ENCODE measurements around the gene SSBP4.

DNA sequence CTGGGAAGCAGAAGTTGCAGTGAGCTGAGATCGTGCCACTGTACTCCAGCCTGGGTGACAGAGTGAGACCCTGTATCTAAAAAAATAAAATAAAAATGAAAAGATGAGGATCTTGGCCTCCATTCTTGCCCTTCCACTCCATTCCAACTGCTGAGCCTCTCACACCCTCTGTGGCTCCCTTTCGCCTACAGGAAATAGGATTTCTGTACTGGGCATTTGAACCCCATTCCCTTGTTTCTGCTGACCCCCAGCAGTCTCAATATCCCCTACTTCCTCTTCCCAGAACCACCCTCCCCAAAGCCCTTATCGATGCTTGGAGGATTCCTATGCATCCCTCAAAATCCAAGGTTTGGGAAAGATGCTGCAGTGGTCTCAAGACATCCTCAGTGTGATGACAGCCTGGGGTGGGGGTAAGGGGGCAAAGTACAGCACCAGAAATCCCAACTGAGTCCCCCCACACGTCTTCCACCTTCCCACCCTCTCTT lies 45.7 kb upstream of the SSBP4 start:
- no peak for TF ChIP-seq POLR2AphosphoS5 (IDR thresholded peaks at IDR 0.05; ENCODE audit: low read depth, low read length)
- no peak; a peak in 1 of 3 replicates for TF ChIP-seq POLR2A (IDR thresholded peaks at IDR 0.05; ENCODE audit: control extremely low read depth in 1 of 2, low read depth in 2 of 2, low read length in 2 of 2)
- TF ChIP-seq HDAC6 (IDR thresholded peaks at IDR 0.05; ENCODE audit: low read depth, low read length): no peak
- TF ChIP-seq, protein P1, sequence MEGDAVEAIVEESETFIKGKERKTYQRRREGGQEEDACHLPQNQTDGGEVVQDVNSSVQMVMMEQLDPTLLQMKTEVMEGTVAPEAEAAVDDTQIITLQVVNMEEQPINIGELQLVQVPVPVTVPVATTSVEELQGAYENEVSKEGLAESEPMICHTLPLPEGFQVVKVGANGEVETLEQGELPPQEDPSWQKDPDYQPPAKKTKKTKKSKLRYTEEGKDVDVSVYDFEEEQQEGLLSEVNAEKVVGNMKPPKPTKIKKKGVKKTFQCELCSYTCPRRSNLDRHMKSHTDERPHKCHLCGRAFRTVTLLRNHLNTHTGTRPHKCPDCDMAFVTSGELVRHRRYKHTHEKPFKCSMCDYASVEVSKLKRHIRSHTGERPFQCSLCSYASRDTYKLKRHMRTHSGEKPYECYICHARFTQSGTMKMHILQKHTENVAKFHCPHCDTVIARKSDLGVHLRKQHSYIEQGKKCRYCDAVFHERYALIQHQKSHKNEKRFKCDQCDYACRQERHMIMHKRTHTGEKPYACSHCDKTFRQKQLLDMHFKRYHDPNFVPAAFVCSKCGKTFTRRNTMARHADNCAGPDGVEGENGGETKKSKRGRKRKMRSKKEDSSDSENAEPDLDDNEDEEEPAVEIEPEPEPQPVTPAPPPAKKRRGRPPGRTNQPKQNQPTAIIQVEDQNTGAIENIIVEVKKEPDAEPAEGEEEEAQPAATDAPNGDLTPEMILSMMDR (IDR thresholded peaks at IDR 0.05; ENCODE audit: control extremely low read depth in 1 of 3, insufficient read depth in 1 of 3, low read depth in 1 of 3, low read length in 3 of 3): no peak
- no peak for TF ChIP-seq EZH2 (IDR thresholded peaks at IDR 0.05; ENCODE audit: low read depth, low read length, severe bottlenecking)
- no peak for TF ChIP-seq SIX5 (IDR thresholded peaks at IDR 0.05; ENCODE audit: low read depth, low read length)

Measured in H1 (cell line).